Activated CD4-positive, alpha-beta T cell treated with anti-CD3 and anti-CD28 coated beads, Interleukin-2, amount 50 U/mL, for 24 hours (primary cell): ENCODE measurements around the gene DNAAF8.

Experiments used
- DNase-seq, 2 donors: peaks; one replicate each; pipeline ENCODE4 v3.0.0-alpha.2; 2020; ENCODE audit warnings: low read depth in 1 of 2, low spot score in 1 of 2

Gene DNAAF8

DNA sequence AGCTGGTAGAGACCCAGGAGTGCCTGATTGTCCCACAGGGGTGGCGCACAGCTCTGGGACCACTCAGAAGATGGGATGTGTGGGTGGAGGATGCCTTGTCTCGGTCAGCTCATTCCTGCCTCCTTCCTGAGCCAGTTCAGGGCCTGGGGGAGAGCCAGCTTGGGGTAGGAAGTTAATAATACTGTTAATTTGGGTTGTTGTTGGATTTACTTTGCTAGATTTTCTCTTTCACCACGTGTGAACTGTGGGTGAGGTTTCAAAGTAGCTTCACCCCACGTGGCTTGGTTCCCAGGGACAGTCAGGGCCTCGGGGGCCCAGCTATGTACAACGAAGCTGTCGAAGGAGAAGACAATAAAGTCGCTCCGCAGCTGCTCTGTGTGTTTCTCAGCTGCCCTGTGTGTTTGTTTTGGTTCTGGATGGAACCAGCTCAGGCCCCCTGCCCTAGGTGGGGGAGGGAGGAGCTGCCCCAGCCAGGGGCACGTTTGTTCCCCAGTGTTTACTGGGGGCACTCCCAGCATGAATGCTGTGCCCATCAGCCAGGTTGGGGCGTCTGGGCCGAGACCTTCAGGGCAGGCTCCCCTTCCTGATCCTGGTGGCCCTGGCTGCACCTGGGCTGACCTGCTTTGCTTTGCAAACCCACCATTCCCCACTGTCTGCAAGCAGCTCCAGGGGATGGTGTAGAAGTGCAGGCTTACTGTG is 38.7 kb upstream of the DNAAF8 start:
- no peak for DNase-seq

DNA sequence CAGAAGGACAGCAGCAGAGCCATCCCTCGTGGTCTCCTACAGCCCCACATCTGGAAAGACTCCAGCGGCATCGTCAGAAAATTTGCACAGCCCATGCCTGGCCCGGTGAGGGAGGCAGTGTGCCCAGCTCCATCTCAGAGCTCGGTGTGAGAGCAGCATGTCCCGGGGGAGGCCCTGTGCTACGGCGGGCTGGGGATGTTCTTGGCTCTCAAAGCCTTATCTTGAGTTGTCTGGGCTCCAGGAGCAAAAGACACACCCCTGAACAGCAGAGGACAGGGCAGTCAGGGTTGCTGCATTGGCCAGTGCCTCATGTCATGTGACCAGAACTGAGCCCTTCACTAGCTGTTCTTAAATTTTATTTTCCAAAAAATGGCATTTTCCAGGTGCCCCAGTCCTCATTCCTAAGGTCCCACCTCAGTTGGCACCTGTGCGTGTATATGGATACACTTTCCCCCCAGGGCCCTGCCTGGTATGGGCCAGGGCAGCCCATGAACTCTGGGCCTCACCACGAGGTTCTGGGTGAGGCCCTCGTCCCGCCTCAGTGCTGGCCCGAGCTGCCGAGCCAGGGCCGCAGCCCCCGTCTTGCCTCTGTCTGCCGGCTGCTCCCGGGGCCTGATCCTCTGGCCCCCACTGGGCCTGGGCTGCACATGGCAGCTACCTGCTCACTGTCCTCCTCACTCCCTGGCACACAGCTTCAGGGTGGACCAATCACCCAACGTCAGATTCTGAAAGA is 38.0 kb upstream of the DNAAF8 start:
- DNase-seq: no peak

DNA sequence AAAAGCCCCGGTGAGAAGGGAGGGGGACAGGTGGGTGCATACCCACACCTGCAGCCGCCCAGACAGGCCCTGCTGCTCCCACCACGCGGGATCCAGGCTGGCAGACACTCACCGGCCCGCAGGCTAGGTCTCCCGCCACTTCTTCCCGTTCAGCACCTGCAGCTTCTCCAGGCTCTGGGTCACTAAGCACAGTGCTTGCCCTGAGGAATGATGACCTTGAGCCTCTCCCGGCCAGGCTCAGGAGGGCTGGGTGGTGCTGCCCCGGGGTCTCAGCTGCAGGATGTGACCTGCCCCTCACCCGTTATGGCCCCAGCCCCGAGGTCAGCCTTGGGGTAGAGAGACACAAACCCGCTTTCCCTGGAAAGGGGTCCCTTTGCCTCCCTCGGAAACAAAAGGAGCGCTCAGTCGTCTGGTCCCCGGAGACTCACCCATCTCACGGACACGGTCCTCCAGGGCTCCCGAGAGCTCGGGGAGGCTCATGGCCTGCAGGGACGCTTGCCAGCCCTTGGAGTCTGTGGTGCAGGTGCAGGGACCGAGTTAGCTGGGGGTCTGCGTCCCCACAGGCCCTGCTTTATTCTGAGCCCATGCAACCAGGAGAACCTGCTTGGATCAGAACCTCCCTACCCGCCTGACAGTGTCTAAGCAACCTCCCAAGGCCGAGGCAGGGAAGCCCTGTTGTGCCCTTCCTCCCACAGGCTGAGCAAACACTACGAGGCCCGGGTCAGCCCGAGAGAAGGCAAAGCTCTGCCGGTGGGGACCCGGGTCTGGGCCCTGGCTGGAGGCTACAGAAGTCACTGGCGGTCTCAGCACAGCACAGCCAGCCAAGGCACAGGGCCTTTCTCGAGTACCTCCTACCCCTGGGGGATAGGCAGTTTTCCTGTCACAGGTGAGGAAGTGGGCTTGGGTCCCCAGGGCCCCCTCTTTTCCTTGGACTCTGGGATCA is 37.2 kb upstream of the DNAAF8 start:
- no peak for DNase-seq

DNA sequence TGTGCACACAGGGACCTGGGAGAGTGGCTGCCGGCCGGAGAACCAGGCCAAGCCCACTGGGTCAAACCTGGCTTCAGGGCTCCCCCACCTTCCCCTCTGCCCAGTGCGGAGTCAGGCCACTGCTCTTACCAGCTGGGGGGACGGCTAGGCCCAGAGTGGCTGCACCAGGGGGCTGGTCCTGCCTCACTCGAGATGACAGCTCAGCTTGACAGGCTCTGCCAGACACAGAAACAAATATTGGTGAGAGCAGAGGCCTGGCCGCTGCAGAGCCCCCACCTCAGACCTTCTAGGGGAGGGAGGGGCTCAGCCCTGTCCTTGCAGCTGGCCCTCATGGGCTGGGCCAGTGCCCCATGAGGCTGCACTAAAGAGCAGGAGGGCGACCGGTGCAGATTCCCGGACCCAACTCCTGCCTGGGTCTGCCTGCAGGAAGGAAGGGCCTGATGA is 36.5 kb upstream of the DNAAF8 start:
- no peak for DNase-seq

DNA sequence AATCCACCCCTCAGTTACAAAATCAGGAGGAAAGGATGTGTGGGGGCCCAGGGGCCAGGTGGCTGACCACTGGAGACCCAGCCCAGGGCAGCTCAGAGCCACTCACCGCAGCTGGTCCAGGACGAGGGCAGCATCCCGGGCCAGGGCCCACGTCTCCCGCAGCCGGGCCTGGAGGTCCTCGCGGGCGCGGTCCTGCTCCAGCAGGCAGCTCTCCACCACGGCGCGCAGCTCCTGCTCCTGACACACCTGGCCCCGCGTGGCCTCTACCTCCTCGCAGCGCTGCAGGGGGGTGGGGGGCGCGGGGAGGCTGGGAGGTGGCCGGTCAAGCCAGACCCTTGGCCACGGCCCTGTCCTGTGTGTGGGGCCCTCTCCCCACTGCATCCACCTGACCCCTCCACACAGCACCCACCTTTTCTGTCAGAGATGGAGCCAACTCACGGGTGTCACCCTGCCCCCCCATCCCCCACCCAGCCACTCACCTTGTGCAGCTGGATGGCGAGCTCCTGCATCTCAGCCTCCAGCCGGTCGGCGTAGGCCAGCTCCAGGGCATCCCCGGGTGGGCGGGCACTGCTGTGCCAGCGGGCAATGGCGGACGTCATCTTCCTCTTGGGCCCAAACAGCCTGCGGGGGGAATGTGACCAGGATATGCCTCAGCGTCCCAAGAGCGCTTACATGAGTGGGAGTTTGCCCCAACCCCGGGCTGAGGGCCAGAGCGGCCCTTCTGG is 35.9 kb upstream of the DNAAF8 start:
- no peak for DNase-seq

DNA sequence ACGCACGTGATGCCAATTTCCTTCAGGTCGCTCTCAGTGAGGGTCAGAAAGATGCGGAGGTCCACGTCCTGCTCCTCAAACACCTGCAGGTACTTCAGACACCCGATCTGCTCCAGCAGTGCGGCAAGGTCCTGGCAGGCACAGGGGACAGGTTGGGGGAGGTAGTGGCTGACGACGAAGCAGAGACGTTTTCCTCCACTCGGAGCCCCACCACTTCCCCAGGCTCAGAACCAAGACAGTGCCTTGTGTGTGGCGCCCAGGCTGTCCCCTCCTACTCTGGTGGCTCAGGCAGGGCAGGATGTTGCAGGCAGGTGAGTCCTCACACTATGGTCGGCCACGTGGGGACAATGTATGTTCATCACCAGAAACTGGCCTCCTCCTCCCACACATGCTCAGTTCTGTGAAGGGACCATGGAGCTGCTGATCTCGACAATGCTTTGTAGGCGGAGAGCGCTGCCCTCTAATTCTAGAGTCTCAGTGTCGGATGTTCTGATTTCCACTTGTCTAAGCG is 35.2 kb upstream of the DNAAF8 start:
- DNase-seq: no peak

DNA sequence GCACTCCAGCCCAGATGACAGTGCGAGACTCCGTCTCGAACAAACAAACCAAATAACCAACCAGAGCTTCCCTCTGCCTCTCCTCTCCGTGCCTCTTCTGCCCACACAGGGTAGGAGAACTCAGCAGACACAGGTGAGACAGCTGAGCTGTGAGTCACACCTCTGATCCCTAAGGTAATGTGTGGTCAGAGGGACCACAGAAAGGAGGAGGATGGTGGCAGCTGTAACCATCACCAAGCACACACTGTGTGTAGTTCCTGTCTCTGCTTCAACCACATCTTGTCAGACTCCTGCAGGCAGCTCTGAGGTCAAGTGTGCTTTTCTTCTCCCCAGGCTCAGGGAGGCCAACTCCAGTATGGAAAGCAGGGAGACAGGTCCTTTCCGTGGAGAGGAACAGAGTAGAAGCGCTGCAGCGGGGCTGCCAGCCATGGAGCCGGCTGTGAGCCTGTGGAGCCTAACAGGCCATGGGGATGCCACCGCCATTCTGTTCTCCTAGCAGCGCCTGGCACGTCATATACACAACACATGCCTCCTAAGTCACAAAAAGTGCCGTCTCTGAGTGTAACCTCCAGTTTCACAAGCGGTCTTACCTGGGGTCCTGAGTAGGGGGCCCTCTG is 33.8 kb upstream of the DNAAF8 start:
- no peak for DNase-seq

DNA sequence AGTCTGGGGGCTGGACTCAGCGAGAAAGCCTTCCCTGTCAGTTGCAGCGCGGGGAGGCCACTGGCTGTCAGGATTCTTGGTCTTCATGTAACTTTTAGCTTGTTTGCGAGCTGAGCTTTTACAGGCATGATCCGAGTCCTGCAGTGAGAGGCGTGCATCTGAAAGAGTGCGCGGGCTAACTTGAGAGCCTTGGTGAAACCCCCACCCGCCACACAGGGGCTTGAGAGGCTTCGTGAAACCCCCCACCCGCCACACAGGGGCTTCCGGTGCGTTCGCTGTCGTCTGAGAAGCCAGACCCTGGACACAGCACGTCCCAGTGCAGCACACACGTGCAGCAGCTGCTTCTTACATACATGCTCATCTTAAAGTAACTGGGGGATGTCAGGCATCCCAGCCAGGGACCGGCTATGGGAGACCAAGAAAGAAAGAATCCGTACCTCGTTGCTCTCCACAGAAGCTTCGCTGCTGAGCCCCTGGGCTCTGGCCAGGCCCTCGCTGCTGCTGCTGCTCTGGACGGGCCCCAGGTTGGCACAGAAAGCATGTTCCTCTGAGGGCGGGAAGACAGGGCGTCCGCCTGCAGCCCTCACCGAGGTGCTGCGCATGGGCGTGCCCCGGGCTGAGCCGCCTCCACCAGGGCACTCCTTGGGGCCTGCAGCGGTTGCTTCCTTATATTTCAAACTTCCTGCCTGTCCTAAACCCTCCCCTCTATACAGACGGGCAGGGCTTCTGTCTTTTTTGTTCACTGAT is 33.2 kb upstream of the DNAAF8 start:
- no peak for DNase-seq

DNA sequence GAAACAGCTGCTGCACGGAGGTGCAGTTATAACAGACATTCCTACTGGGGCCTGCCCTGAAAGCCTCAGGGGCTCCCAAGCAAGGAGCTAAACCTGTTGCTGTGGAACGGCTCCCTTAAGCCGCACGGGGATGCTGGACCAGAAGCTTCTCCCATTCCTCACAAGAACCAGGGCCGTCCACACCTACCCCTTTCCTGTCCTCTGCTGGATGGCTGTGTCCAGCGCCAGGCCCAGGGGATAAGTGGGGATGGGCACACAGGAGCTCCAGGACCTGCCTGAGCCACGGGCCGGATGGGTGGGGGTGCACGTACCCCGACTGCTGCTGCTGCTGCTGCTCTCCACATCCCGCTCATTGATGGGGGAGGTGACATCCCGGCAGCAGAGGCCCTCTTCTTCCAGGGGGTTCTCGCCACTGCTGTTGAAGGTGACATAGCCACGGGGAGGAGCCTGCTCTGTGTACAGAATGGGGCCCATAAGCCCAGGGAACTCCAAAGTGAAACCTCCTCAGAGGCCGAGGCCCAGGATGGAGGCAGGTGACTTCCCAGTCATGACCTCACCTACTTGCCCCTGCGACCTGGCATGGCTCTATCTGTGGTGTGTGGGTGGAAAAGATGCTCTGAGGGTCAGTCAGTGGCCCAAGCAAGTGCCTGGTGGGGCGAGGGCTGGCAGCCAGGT is 32.4 kb upstream of the DNAAF8 start:
- DNase-seq: no peak

DNA sequence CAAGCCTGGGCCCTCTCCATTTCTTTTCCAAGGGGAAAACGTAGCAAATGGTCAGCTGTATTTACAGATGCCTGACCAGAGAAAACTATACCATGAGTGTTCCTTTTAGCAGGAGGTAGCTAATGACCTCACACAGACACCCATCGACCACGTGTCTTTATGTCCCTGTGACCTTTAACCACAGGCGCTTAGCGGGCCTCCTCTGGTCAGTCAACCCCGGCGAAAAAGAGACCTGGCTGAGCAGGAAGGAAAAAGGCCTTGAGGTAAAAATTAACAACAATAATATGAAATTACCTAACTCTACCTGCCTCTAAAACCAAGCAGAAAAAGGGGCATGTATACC is 31.9 kb upstream of the DNAAF8 start:
- no peak for DNase-seq

DNA sequence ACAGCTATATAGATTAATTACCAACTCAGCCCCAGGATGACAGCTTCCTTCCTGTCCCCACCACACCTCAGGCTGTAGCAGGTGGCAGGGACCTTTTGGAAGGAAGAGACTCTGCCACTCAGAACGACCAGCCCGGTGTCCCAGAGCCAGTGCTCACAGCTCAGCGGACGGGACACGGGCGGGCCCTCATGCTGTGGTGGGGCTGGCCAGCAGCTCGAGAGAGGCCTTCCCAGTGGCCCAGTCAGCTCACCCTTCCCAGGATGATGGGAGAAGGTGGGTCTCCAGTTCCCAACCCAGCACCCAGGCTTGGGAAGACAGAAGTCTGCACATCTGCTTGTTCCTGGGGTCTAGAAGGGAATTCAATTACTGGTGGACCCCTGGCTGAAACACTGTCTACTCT is 30.4 kb upstream of the DNAAF8 start:
- DNase-seq: no peak

DNA sequence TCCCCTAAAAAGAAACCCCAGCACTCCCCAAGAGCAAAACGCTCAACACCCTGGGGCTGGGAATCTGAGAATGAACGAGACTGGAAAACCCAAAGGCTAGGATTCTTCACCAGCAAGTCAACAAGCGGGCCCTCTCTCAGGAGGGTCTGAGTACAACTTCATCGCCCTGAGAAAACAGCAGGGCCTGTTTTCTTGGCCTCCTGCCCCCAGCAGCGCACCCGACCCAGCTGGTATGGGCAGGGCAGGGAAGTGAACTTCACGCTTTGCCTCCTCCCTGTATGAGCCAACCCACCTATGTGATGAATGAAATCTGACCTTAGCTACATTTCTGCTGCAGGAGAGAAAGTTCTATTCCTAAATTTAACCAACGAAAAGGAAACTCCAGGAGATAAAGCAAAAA is 29.8 kb upstream of the DNAAF8 start:
- DNase-seq: no peak

DNA sequence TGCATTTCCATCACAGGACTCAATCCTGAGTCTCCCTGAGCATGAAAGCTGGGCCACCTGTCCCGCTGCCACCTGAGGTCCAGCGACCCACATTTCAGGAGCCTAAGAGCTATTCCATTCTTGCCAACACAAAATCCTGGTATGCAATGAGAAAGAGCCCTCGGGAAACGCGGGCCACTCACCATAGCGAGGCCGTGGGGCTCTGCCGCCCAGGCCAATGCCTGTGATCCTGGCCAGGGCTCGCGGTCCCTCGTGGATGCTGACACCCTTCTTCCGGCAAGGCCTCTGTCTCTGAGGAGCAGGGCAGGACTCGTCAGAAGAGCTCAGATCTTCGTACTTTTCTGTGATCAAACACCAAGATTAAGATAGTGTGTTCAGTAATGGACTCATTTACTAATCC is 29.4 kb upstream of the DNAAF8 start:
- DNase-seq: no peak

DNA sequence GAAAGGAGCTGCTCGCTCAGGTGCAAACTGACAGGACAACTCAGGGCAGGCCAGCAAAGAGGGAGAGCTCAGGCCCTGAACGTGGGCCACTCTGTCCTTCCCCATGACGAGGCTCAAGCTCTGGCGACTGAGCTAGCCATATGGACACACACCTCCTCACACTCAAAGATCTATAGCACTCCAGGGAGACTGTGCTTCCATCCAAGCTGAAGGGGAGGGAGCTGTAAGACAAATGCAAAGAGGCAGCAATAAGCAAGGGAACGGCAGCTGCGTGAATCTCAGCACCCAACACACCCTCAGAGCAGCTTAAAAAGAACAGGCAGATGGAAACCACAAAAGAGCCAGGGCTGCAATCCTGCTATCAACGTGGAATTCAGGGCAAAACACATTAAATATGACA is 27.5 kb upstream of the DNAAF8 start:
- DNase-seq: no peak

DNA sequence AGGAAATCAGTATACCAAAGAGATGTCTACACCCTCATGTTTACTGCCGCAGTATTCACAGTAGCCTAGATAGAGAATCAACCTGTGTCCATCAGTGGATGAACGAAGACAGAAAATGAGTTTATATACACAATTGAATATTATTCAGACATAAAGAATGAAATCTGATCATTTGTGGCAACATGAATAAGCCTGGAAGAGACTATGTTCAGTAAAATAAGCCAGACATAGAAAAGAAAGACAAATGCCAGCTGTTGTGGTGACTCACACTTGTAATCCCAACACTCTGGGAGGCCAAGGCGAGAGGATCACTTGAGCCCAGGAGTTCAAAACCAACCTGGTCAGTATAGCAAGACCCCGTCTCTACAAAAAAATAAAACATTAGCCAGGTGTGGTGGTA is 24.9 kb upstream of the DNAAF8 start:
- no peak for DNase-seq

DNA sequence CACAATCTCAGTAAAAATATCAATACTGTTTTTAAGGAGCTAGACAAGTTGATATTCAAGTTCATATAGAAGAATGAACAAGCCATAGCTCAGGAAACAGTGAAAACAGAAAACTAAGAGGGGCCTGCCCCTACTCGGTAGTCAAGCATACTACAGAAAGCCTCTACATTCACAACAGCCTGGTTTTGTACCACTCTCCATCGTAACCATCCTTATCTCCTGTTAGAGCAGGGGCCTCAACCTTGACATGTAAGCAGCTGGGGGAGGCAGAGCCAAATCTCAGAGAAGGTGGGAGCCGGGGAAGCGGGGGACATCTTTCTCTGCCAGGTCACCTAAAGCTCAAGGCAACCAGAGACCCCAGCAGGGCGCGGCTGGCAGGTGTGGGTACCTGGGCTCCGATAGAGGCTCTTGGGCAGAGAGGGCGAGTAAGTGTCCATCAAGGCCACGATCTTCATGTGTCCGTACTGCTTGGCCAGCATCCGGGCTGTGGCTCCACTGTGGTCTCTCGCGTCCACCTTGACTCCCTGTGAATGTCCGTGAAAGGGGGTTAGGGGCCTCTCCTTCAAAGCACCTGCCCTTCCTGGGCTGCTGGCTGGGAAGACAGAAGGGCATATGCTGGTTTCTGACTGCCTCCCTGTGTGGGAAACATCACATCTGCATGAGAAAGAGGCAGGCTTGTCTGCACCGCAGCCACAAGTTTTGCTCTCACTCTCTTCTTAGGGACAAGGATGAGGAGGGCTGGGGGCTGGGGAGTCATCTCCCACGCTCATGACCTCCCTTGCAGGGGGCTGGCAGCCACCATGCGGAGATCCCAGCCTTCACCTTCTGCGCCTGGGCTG is 20.5 kb upstream of the DNAAF8 start:
- DNase-seq: no peak

DNA sequence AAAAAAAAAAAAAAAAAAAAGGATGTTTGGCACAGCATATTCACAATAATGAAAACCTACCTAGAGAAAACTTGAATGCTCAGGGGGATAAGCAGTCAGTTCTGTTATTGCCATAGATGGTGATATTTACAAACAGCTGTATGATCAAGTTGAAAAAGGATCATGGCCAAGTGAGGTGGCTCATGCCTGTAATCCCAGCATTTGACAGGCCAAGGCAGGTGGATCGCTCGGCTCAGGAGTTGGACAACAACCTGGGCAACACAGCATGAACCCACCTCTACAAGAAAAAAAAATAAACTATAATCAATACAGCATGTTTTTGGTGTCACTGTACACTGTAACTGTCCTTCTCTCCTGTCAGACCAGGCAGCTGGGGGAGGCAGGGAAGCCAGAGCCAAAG is 19.3 kb upstream of the DNAAF8 start:
- no peak for DNase-seq

DNA sequence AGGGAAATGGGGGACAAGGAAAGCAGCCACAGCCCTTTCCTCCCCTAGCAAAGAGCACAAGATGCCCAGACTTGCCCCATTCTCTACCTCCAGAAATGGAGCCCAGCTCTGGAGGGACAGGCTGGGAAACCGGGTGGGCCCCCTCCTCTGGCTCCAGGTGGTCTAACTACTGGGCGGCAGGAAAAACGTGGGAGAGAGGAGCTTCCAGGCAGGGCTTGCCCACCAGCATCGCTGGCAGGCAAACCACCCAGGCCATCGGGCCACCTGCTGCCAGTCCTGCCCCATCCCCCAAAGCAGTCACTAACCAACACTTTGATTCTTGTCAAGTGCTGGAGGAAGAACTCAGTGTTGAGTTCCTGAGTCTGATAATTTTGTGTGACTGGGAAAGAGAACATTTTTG is 15.9 kb upstream of the DNAAF8 start:
- DNase-seq: no peak
